ENCODE measurements around the gene FOXD1.

DNA sequence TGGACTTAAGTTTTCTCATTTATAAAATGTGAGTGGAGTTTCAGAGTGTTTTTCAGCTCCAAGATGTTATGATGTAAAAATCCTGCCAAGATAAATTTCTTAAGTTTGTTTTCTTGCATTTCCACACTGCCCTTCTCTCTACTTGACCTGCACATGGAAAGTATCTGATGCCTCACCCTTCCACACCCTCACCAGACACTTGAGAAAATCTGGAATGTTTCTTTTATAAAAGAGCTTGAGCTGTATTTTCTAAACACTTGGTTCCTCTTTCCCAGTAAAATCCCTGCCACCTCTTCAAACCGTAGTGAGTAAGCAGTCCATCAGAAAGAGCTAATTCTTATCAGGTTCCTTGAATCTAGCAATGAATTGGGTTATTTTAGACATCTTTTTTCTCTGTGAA lies 42.9 kb downstream of the FOXD1 start:
- TF ChIP-seq YY1 (IDR thresholded peaks at IDR 0.05; ENCODE audit: insufficient read depth, insufficient read length) (no peak), ZNF274 (IDR thresholded peaks at IDR 0.05; ENCODE audit: low read depth, low read length) (no peak), SUZ12 (IDR thresholded peaks at IDR 0.05; ENCODE audit: extremely low read depth, insufficient read depth, insufficient read length) (no peak)

All from NT2/D1 (cell line).